GM19455 (cell line): ENCODE measurements around the gene GPC5.
"Not testable (repeated sequence)": the region's sequence is repeated elsewhere in the genome, so short reads cannot be mapped to it uniquely, and the experiment has no call there.

Experiments used
- ATAC-seq: cut with Tn5 transposase; IDR thresholded peaks from one replicate; pipeline ENCODE4 v1.9.1; 2021; ENCODE audit not compliant: unreplicated experiment

The GPC5 gene

DNA sequence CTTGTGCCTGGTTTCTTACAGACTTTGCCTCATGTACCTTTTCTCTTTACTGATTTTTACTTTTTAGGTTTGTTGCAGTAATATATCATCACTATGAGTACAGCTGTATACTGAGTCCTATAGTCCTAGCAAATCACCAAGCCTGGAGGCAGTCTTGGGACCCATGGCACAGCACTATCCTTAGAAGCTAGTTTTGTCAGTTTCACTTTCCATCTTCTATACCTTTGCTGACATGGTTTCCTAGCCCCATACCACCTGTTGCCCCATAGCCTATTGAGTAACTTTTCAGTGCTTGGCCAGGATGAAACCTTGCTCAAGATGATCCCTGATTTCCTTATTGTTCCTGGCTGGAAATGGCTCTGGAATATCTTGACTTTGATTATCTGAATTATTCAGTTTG lies 826.4 kb downstream of the GPC5 start:
- no peak for ATAC-seq

DNA sequence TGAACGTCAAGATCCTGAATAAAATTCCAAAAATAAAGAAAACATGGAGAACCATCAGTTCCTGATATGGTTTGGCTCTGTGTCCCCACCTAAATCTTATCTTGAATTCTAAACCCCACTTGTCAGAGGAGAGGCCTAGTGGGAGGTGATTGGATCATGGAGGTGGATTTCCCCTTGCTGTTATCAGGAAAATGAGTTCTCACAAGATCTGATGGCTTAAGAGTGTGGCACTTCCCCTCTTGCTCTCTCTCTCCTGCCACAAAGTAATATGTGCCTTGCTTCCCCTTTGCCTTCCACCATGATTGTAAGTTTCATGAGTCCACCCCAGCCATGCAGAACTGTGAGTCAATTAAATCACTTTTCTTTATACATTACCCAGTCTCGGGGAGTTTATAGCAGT lies 827.4 kb downstream of the GPC5 start:
- no peak for ATAC-seq

DNA sequence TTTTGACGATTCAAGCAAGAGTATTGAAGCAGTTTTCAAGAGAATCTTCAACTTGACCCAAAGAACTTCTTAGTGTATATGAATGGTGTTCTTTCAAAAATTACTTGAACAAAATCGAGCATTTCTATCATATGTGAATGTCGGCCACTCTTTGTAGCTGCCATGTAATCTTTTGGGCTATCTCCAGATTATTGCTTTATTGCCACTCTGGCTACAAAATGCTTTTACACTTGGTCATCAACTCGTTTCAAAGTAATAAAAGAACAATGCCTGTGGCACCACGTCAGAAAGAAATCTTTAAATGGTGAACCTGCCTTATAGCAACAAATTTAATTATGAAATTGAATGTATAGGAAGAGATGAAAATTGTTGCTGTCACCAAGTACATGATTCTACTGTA lies 834.5 kb downstream of the GPC5 start:
- ATAC-seq = no peak

DNA sequence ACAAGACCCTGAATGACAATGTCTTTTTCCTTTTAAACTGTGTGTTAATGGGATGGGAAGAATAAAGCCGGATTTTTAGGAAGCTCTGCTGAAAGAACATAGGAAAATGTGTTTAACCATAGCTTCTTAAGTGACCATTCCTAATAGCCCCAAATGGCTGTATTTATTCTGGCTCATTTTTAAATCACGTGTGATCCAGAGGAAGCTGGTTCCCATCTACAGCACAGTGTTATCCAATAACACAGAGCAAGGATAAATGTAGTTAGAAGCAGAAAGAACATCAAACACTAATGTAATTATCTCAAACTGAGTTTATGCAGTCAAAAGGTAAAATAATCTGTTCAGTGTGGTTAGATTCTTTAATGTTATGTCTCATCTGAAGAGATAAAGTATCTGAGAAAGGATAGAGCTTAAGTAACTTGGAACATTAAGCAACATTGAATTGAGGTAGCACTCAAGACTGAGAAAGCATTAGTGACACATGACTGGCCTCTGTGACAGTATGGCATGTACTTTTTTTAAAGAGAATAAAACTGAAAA lies 853.3 kb downstream of the GPC5 start:
- no peak for ATAC-seq

- ATAC-seq = no peak
Observed at GRCh38 chr13:92255526-92255925, 857.1 kb downstream of the GPC5 start.

DNA sequence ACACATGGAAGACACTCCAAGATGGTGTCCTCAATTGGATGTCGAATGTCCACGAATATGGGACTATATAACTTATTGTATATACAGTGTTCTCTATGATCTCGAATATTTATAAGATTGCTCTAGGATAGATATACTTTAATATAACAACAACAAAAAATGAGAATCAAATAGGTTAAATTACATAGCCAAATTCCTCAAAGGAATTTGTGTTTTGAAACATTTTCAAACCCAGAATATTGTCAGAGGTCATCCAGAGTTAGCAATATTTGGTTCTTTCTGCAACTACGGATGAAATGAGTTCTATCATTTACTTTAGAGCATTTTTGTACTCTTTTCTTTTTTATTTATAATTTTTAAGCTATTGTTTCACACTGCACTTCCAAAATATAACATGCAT lies 857.8 kb downstream of the GPC5 start:
- ATAC-seq = no peak

DNA sequence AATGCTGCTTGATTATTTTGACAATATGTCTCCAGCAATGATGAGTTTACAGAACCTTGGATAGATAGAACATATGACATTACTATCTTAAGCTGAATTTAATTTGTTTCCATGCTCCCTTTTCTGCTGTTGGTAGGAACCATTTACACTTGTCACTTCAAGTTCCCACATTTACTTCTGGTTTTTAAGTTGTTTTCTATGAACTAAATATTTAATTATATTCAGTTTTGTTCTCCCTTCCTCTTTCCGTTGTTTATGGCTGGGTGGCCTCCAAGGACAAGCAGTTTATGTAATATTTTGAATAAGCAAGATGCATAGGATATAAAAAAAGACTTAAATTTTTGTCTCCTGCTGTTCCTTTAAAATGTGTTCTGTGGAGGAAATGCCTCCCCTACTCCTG lies 860.6 kb downstream of the GPC5 start:
- ATAC-seq = no peak

DNA sequence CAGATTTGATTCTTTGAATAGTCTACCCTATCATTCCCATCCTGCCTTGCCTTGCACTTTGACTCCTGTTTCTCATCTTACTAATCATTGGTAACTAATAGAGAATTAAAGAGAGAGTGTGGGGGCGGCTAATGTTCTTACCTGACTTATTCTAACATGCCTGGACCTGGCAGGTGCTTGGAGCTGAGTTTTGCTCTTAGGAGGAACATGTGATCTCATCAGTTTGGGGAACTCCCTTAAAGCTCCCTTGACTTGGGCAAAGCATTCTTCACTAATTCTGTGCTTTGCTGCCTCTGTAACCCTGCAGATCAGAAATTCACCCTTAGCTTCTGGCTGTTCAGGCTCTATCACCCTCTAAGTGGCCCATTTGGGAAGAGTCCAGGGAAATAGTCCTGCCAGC lies 861.1 kb downstream of the GPC5 start:
- ATAC-seq = no peak

DNA sequence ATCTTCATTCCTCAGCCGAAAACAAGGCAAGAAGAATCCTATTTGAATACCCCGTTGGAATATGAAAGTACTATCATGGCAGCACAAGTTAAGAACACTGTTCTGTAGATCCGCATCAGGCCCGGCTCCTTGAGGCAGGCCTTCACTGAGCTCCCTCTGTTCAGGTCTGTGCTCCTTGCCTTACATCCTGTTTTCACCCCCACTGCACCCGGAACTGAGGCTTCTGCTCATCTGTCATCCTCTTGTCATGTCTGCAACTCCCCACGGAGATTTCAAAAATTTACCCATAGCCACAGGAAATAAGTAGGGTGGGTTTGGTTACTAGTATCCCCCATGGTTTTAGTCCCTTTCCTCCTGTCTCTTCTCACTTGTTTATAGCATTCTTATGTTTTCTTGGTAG lies 861.9 kb downstream of the GPC5 start:
- ATAC-seq = no peak

DNA sequence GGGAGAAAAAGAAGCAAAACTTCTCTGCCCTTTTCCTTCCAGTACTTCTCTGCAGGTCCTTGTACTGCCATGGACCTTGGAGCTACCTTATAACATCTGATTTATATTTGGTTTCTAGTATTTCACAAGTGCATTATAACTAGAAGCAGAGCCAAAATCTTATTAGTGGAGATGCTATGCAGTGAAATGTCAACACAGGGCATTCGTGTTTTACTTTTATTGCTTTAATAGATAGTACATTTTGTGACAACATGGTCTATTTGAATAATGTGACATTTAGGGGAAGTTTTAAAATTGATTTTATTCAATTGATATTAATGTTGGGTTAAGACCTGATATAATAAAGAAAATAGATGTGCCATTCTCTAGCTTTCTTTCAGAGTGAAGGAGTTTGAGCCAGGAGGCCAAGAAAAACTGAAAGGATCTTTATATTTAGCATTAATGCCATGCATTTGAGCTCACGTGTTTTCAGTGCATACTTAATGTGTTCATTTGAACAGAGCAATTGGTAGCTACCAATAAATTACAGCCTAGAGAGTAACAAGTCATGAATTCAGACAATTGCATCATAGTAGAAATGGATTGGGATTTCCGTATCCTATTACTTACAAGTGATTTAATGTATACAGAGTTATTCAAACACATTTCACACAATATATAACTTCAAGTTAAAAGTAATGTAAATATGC lies 863.8 kb downstream of the GPC5 start:
- ATAC-seq = no peak

DNA sequence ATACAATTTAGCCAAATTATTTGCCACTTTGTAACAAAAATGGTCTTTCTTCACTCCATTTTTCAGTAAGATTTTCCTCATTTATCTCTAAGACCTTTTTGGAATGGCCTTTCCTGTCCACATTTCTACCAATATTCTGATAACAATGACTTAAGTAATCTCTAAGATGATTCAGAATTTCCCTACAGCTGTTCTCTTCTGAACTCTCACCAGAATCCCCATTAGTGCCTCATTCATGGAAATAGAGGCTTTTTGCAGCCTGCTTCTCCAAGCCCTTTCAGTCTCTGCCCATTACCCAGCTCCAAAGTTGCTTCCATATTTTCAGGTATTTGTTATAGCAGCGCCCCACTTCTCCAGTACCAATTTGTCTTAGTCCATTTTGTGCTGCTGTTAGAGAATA lies 867.0 kb downstream of the GPC5 start:
- ATAC-seq = no peak

- no peak for ATAC-seq
Observed at GRCh38 chr13:92270990-92271389, 872.6 kb downstream of the GPC5 start.

- no peak for ATAC-seq
Observed at GRCh38 chr13:92272177-92272576, 873.8 kb downstream of the GPC5 start.

DNA sequence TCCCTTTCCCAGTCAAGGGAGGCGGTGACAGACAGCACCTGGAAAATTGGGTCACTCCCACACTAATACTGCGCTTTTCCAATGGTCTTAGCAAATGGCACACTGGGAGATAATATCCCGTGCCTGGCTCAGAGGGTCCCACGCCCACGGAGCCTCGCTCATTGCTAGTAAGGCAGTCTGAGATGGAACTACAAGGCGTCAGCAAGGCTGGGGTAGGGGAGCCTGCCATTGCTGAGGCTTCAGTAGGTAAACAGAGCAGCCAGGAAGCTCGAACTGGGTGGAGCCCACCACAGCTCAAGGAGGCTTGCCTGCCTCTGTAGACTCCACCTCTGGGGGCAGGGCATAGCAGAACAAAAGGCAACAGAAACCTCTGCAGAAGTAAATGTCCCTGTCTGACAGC lies 882.6 kb downstream of the GPC5 start:
- not testable (repeated sequence) for ATAC-seq

DNA sequence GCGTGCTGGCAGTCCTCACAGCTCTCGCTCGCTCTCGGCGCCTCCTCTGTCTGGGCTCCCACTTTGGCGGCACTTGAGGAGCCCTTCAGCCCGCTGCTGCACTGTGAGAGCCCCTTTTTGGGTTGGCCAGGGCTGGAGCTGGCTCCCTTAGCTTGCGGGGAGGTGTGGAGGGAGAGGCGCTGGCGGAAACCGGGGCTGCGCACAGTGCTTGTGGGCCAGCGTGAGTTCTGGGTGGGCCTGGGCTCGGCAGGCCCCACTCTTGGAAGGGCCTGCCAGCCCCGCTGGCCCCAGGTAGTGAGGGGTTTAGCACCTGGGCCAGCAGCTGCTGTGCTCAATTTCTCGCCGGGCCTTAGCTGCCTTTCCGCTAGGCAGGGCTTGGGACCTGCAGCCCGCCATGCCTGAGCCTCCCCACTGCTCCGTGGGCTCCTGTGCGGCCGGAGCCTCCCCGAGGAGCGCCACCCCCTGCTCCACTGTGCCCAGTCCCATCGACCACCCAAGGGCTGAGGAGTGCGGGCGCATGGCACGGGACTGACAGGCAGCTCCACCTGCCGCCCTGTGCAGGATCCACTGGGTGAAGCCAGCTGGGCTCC lies 892.4 kb downstream of the GPC5 start:
- not testable (repeated sequence) for ATAC-seq

DNA sequence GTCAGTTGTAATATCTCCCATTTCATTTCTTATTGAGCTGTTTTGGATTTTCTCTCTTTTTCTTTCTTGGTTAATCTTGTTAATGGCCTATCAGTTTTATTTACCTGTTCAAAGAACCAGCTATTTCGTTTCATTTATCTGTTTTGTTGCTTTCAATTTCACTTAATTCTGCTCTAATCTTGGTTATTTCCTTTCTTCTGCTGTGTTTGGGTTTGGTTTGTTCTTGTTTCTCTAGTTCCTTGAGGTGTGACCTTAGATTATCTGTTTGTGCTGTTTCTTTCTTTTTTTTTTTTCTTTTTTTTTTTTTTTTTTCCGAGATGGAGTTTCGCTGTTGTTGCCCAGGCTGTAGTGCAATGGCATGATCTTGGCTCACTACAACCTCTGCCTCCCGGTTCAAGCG lies 896.1 kb downstream of the GPC5 start:
- ATAC-seq = not testable (repeated sequence)

- ATAC-seq = not testable (repeated sequence)
Observed at GRCh38 chr13:92296154-92296671, 897.8 kb downstream of the GPC5 start.

DNA sequence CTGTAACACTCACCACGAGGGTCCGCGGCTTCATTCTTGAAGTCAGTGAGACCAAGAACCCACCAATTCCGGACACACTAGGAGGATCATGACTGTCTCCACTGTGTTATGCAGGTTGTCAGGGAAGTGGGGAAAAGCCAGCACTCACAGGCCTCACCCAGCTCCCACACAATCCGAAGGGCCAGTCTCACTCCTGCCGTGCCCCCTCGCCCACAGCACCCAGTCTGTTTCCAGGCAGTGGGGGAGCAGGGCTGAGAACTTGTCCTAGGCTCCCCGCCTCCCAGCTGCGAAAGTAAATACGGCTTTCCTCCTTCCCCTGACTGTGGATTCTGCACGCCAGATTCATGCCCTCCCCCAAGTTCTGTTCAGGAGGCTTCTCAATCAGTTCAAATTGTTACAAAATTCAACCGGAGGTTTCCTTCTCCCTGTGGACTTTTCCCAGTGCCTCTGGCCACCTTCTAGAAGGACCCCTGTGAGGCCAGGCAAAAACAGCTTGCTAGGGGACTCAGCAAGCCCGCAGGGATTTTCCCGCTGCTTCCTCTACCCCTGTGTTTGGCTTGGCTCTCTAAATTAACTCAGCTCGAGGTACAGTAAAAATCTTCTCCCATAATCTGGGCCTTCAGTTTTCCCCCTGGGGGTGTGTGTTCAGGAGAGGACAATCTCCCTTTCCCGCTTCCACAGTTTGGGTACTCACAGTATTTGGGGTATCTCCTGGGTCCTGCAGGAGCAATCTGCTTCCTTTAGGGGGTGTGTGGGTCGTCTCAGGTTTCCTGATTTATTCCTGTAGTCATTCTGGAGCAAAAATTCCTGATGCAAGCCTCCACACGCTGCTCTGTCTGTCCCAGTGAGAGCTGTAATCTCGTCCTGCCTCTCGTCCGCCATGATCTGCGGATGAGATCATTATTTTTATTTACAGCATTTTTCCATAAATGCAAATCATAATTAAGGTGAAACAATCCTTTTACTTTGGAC lies 899.8 kb downstream of the GPC5 start:
- ATAC-seq = no peak

- no peak for ATAC-seq
Observed at GRCh38 chr13:92300651-92301050, 902.2 kb downstream of the GPC5 start.

DNA sequence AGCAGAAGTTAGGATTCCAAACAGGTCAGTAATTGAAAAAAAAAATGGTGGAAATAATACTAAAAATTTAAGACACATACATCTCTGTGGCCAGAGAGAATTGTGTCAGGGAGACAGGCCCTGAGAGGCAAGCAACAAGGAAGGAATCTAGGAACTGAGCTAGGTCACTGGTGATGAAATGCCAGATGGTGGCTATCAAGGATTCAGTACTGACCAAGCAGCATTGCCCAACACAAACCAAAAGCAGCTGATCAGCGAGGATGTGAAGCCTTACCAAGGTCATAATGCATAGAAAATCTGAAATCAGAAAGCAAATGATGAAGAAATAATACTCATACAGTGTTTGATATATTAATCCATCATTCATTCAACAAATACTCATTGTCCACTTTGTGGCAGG lies 905.0 kb downstream of the GPC5 start:
- ATAC-seq = no peak

GRCh38 chr13:92307752-92308151 lies 909.3 kb downstream of the GPC5 start:
- no peak for ATAC-seq
